Testis (tissue), 2 donors: Measurements from ENCODE around the gene CAPZB.

ENCODE experiments used
- CTCF ChIP-seq, 3 experiments: fragments of 450-650 bp in 2 of 3; fragments of 200-600 bp in 1 of 3; sonication (generic) in 1 of 3; IDR thresholded peaks; one replicate each; pipeline ENCODE4 v1.5.1; 2016 to 2019; ENCODE audit warnings: antibody characterized with exemption in 3 of 3, mild to moderate bottlenecking in 2 of 3, moderate library complexity in 1 of 3
- POLR2A ChIP-seq: fragments of 450-650 bp; IDR thresholded peaks from one replicate; pipeline ENCODE4 v1.6.1; 2017; ENCODE audit warnings: antibody characterized with exemption, mild to moderate bottlenecking, moderate library complexity

GRCh38 chr1:19319196-19319595 is 166.1 kb downstream of the CAPZB start:
- no peak for TF ChIP-seq POLR2A
- TF ChIP-seq CTCF (IDR thresholded peaks at IDR 0.05) = no peak
